HEK293T (cell line): ENCODE data around the gene TMCO1.
"Not testable (repeated sequence)": the region's sequence is repeated elsewhere in the genome, so short reads cannot be mapped to it uniquely, and the experiment has no call there.

ENCODE experiments used
- CTCF ChIA-PET: fragments of 350-600 bp; formaldehyde crosslinking; extraction: SDS; loops from one replicate; lab custom pipeline; 2021; ENCODE audit warnings: antibody characterized with exemption, inconsistent platforms; lab: Yijun Ruan, JAX
- POLR2A ChIA-PET: fragments of 350-600 bp; formaldehyde crosslinking; extraction: SDS; loops from one replicate; lab custom pipeline; 2020; ENCODE audit warnings: antibody characterized with exemption, inconsistent platforms; lab: Yijun Ruan, JAX
- DNase-seq: peaks from one replicate; pipeline ENCODE4 v3.0.0; 2012; ENCODE audit warnings: mixed read lengths; ENCODE audit errors: extremely low spot score
- ARNT ChIP-seq: fragments of 450-650 bp; IDR thresholded peaks from 2 replicates; pipeline ENCODE4 v1.6.1; 2017; ENCODE audit warnings: mild to moderate bottlenecking
- BHLHE40 ChIP-seq: fragments of 450-650 bp; IDR thresholded peaks from 2 replicates; pipeline ENCODE4 v1.6.1; 2016; ENCODE audit warnings: mild to moderate bottlenecking, moderate library complexity, borderline replicate concordance
- CTBP1 ChIP-seq: fragments of 450-650 bp; IDR thresholded peaks from 2 replicates; pipeline ENCODE4 v1.6.1; 2016; ENCODE audit warnings: borderline replicate concordance
- ELF4 ChIP-seq: fragments of 450-650 bp; IDR thresholded peaks from 2 replicates; pipeline ENCODE4 v1.6.1; 2017; ENCODE audit warnings: antibody characterized with exemption
- FOXA1 ChIP-seq: fragments of 450-650 bp; IDR thresholded peaks from 2 replicates; pipeline ENCODE4 v1.6.1; 2016; ENCODE audit warnings: mild to moderate bottlenecking
- FOXK2 ChIP-seq: fragments of 450-650 bp; IDR thresholded peaks from 2 replicates; pipeline ENCODE4 v1.6.1; 2016; ENCODE audit warnings: mild to moderate bottlenecking
- FOXM1 ChIP-seq: fragments of 450-650 bp; IDR thresholded peaks from 2 replicates; pipeline ENCODE4 v1.6.1; 2017; ENCODE audit warnings: mild to moderate bottlenecking, borderline replicate concordance
- HDGF ChIP-seq: fragments of 450-650 bp; IDR thresholded peaks from 2 replicates; pipeline ENCODE4 v1.6.1; 2017; ENCODE audit warnings: antibody characterized with exemption, borderline replicate concordance
- L3MBTL2 ChIP-seq: fragments of 450-650 bp; conservative IDR thresholded peaks from 2 replicates; pipeline ENCODE4 v1.6.1; 2016; ENCODE audit warnings: mild to moderate bottlenecking
- LEF1 ChIP-seq: fragments of 450-650 bp; IDR thresholded peaks from 2 replicates; pipeline ENCODE4 v1.6.1; 2017; ENCODE audit warnings: mild to moderate bottlenecking, borderline replicate concordance
- NFRKB ChIP-seq: fragments of 450-650 bp; IDR thresholded peaks from 2 replicates; pipeline ENCODE4 v1.6.1; 2016; ENCODE audit warnings: mild to moderate bottlenecking, moderate library complexity
- PKNOX1 ChIP-seq: fragments of 450-650 bp; IDR thresholded peaks from 2 replicates; pipeline ENCODE4 v1.6.1; 2016
- SP1 ChIP-seq: fragments of 450-650 bp; IDR thresholded peaks from 2 replicates; pipeline ENCODE4 v1.6.1; 2017
- SUZ12 ChIP-seq: fragments of 450-650 bp; IDR thresholded peaks from 2 replicates; pipeline ENCODE4 v1.6.1; 2016; ENCODE audit warnings: mild to moderate bottlenecking
- TARDBP ChIP-seq: fragments of 450-650 bp; IDR thresholded peaks from 2 replicates; pipeline ENCODE4 v1.6.1; 2016
- ZNF384 ChIP-seq: fragments of 450-650 bp; IDR thresholded peaks from 2 replicates; pipeline ENCODE4 v1.6.1; 2016

Gene TMCO1

DNA sequence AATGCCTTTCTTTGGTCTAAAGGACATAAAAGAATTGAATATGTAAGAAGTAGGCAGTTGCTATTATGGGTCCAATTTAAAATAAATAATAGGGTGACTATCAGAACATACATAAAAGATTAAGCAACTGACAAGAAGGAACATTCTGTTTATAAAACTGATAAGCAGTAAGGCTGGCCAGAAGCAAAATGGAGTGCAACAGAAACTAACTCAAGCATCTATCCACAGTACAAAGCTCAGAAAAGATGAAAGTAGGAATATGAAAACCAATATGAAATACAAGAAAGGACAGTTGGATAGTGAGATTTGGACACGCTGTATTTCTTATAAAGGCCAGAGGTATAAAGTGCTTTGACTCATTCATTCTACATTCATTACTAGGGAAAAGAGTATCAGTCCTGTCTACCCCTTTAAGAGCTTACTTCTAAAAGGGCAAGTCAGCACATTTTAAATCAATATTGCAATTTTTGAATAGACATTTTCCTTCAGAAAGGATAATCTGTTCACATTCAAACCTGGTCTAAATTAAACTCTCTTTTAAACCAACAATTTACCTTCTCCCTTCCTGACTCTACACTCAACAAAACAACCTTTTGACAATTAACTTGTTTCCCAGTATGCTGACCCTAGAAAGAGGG, 84.7 kb downstream of the TMCO1 start:
- TF ChIP-seq TARDBP (no peak), CTBP1 (no peak), BHLHE40 (no peak), FOXK2 (no peak), FOXM1 (no peak), SUZ12 (no peak)
- ChIA-PET CTCF (no interaction called here), POLR2A (no interaction called here)
- DNase-seq, result no peak

GRCh38 chr1:165680773-165681172, 87.9 kb downstream of the TMCO1 start:
- DNase-seq, POLR2A ChIA-PET: not testable (repeated sequence)
- CTCF ChIA-PET, result interaction anchor here (0.9 kb wide), 1 partner anchor 235 kb away, joined by 3 read pairs; no protein-coding TSS in a partner anchor

DNA sequence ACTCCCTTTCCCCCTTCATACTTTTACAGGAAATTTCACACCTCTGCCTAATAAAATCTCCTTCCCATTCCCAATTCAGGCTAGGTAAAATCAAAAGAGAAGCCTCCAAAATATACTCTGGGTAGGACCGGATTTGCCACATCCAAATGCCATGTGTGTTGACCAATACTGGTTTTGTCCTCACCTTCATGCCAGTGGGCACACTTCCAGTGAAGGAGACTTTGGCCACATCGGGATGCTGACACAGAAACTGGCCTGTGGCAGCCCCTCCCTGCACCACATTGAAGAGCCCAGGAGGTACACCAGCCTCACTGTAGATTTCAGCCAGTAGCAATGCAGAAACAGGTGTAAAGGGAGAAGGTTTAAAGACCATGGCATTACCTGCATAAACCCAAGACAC, 88.4 kb downstream of the TMCO1 start:
- no peak for DNase-seq
- ChIA-PET CTCF (no interaction called here), POLR2A (no interaction called here)
- no peak for TF ChIP-seq SUZ12
- TF ChIP-seq FOXM1, result no peak
- no peak for TF ChIP-seq LEF1
- no peak for TF ChIP-seq ZNF384
- TF ChIP-seq HDGF, result no peak
- TF ChIP-seq FOXK2, result no peak
- no peak for TF ChIP-seq ELF4
- TF ChIP-seq PKNOX1, result no peak
- TF ChIP-seq FOXA1, result no peak
- TF ChIP-seq SP1, result no peak
- no peak for TF ChIP-seq NFRKB
- no peak for TF ChIP-seq L3MBTL2
- no peak for TF ChIP-seq TARDBP
- no peak for TF ChIP-seq BHLHE40

- TF ChIP-seq NFRKB, result no peak
- no peak for TF ChIP-seq ELF4
- no peak for TF ChIP-seq CTBP1
- DNase-seq, result no peak
- ChIA-PET CTCF (interaction anchor here (0.6 kb wide), 1 partner anchor 192 kb away, joined by 4 read pairs; no protein-coding TSS in a partner anchor), POLR2A (no interaction called here)
Measured at GRCh38 chr1:165679282-165680036, 89.2 kb downstream of the TMCO1 start.

DNA sequence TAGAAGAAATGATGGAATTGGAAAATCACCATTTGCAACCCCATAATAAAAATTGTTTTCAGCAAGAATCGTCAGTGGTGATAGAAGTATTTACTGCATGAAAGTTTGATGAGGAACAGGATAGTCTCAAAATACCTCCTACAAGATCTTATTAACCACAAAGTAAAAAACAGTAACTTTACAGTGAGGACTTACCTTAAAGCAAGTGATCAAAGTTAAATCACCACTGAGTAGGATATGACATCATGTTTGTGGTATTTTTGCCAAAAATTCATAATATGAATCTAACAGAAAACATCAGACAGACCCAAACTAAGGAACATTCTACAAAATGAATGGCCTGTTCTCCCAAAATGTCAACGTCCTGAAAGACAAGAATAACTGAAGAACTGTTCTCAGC, 90.2 kb downstream of the TMCO1 start:
- DNase-seq, result no peak
- ChIA-PET POLR2A (no interaction called here), CTCF (no interaction called here)
- TF ChIP-seq ZNF384 (no peak), SUZ12 (no peak), ARNT (no peak), NFRKB (no peak), FOXA1 (no peak), CTBP1 (no peak), HDGF (no peak), SP1 (no peak), LEF1 (no peak), ELF4 (no peak), TARDBP (no peak)
